GM12873 (cell line): ENCODE data around the gene SLC25A21.

ENCODE experiments used
- TF ChIP-seq, protein P1 (sequence below): IDR thresholded peaks from 2 replicates; pipeline ENCODE4 v1.5.1; 2012; ENCODE audit warnings: low read depth, mild to moderate bottlenecking, moderate library complexity, low read length, control low read depth; ENCODE audit not compliant: insufficient read depth; ENCODE audit errors: missing control alignments

Gene SLC25A21

DNA sequence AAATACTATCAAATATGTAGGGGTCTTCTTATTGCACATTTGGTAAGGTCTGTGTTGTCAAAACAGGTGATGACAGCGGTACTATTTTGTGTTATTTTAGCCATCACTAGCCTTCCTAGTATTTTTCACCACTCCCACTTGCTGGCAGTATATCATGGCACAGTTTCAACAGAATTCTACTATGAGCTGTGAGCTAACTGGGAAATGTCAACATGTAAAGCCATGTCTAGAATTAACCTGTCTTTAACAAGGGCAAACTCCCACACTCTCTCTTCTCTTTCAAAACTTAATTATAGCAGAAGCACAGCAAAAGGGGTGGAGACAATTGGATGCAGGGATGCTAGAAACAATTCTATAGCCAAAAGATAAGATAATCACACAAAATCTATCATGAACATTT, 257.3 kb downstream of the SLC25A21 start:
- TF ChIP-seq, protein P1, sequence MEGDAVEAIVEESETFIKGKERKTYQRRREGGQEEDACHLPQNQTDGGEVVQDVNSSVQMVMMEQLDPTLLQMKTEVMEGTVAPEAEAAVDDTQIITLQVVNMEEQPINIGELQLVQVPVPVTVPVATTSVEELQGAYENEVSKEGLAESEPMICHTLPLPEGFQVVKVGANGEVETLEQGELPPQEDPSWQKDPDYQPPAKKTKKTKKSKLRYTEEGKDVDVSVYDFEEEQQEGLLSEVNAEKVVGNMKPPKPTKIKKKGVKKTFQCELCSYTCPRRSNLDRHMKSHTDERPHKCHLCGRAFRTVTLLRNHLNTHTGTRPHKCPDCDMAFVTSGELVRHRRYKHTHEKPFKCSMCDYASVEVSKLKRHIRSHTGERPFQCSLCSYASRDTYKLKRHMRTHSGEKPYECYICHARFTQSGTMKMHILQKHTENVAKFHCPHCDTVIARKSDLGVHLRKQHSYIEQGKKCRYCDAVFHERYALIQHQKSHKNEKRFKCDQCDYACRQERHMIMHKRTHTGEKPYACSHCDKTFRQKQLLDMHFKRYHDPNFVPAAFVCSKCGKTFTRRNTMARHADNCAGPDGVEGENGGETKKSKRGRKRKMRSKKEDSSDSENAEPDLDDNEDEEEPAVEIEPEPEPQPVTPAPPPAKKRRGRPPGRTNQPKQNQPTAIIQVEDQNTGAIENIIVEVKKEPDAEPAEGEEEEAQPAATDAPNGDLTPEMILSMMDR: no peak

GRCh38 chr14:36910578-36910977, 261.8 kb downstream of the SLC25A21 start:
- TF ChIP-seq, protein P1: no peak

DNA sequence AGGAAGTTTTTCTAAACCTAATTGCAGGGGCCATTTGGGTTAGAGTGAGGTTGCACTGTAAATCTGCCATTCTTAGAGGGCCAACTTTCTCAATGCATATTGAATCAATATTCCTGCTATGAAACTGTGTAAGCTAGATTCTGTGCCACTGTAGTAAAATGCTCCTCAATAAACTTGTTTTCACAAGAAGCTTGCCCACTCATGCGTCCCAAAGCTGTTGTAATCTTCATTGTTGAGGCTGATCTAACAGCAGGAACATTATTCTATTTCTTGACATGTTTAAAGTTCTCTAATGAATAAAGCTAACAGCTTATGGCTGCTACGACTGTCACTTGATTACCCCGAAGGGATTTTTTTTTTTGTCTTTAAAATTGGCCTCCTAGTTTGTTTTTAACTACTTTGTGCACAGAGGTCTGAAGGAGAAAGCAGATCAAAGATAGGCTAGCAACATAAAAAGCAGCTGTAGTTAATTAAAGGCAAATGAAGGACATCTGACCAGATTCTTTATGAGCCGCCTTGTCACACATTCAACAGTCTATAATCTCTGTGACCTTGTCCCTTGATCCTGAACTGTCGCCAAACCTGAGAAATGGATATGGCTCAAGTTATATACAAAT, 267.0 kb downstream of the SLC25A21 start:
- TF ChIP-seq, protein P1: no peak

DNA sequence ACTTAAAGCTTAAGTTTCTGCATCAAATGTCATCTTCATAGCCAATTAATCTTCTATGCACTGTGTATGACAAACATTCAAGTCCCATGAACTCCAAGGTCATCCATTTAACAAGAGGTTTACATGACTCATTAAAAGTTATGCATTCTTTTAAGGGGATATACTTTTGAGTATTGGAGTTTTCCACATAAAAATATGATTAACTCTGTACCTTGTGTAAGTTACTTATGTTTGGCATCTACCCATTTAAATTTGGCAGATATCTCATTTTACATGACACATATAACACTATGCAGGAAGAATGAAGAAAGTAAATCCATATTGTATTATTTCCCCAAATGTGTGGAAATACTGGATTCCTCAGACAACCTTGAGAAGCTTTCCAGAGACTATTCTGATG, 270.5 kb downstream of the SLC25A21 start:
- TF ChIP-seq, protein P1: no peak

GRCh38 chr14:36900846-36901245, 271.6 kb downstream of the SLC25A21 start:
- TF ChIP-seq, protein P1: no peak

- TF ChIP-seq, protein P1: no peak
Measured at GRCh38 chr14:36884049-36884448, 288.4 kb downstream of the SLC25A21 start.

- TF ChIP-seq, protein P1: no peak
Measured at GRCh38 chr14:36880276-36880675, 292.1 kb downstream of the SLC25A21 start.
